Activated naive CD4-positive, alpha-beta T cell treated with anti-CD3 and anti-CD28 coated beads for 36 hours (primary cell): Measurements from ENCODE around the gene MIOX. TPM values are rescaled to one million over a fixed set of nuclear protein-coding genes. Genes with fewer than 3 reads are reported as not detected.

Experiments
- CTCF ChIA-PET: fragments of 350-600 bp; sonication (Branson Sonifier 250); formaldehyde crosslinking; loops from one replicate; lab custom pipeline; 2021; ENCODE audit warnings: antibody characterized with exemption; lab: Charles Lee
- DNase-seq: peaks from one replicate; pipeline ENCODE4 v3.0.0-alpha.2; 2020
- H3K27ac Mint-ChIP-seq: one replicate; pipeline ENCODE4 v1.8.0; 2021; ENCODE audit warnings: mild to moderate bottlenecking, mixed read lengths
- H3K27me3 Mint-ChIP-seq: one replicate; pipeline ENCODE4 v1.8.0; 2021; ENCODE audit warnings: low read depth, mixed read lengths
- H3K36me3 Mint-ChIP-seq: one replicate; pipeline ENCODE4 v1.8.0; 2021; ENCODE audit warnings: low read depth, mixed read lengths
- H3K4me1 Mint-ChIP-seq: one replicate; pipeline ENCODE4 v1.8.0; 2021; ENCODE audit warnings: low read depth, mixed read lengths
- H3K4me3 Mint-ChIP-seq: one replicate; pipeline ENCODE4 v1.8.0; 2021; ENCODE audit warnings: mild to moderate bottlenecking, moderate library complexity, mixed read lengths
- H3K9me3 Mint-ChIP-seq: one replicate; pipeline ENCODE4 v1.8.0; 2021; ENCODE audit warnings: mixed read lengths
- intact Hi-C: fragments of 100-400 bp; cut with micrococcal nuclease; formaldehyde crosslinking; loops from one replicate; pipeline ENCODE4 v1.15.1; 2023
- total RNA-seq, 2 experiments: library from RNA; stranded (reverse); gene quantifications; one replicate each; pipeline ENCODE4 v1.2.3, GENCODE V29; 2021

Gene MIOX
- total RNA-seq, 2 experiments from 2014 or later: 0.31 TPM; not detected in 1

DNA sequence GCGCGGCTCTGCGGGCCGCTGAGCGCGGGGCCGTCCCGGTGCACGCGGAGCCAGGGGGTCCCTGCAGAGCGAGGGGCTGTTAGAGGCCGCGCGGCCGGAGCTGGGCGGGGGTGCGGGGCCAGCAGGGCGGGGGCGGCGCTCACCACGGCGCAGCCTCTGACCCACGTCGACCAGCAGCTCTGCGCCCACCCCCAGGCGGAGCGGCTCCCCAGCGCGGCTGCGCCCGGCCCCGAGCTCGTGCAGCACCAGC, 39.1 kb downstream of the MIOX start:
- H3K27me3 Mint-ChIP-seq: no peaks in the 10 kb centered on the region
- intact Hi-C loops: loop anchor here (1.0 to 2.0 kb wide), 8 partner anchors 13 to 565 kb away; partner anchors contain the start of genes ARSA, CHKB, KLHDC7B and NCAPH2
- CTCF ChIA-PET: interaction anchor here (0.6 to 2.9 kb wide), 31 partner anchors 9 to 283 kb away, joined by 3 to 39 read pairs (median 5); partner anchors contain the start of genes CHKB, HDAC10, KLHDC7B and LMF2
- peak overlapping the region; percentile 97 for H3K4me3 Mint-ChIP-seq
- H3K9me3 Mint-ChIP-seq: no peaks in the 10 kb centered on the region
- H3K4me1 Mint-ChIP-seq: peaks cover 35% of the 10 kb centered on the region
- peaks cover 39% of the 10 kb centered on the region for H3K36me3 Mint-ChIP-seq
- DNase-seq: no peak
- peak overlapping the region; percentile 80 for H3K27ac Mint-ChIP-seq

DNA sequence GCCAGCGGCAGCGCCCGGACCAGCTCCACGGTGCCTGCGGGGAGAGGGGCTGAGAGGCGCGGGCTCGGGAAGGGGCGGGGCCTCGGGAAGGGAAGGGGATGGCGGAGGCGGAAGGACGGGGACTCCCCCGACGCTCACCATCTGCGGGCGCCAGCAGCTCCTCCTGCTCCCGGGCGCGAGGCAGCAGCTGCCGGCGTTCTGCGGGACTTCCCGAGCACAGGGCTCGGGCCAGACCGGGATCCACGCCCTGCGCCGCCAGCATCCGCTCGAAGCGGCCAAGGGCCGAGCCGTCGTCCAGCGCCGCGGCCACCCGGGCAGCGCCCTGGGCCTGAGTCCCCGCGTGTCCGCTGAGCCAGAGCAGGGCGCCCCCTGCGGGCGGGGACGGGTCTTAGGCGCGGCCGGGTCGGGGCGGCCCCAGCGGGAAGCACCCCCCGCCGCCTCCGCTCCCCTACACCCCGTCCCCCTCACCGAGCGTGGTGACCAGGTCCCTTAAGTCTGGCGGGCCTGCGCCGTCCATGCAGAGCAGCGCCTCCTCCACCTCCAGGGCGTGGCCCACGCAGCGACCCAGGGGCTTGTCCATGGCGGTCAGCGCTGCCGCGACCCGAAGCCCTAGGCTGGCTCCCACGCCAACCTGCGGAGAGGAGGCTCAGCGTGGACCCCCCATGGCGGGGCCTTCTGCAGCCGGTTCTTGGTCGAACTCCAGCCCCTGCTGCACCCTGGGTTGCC, 39.6 kb downstream of the MIOX start:
- Mint-ChIP-seq H3K27me3 (no peaks in the 10 kb centered on the region), H3K27ac (peak overlapping the region; percentile 93), H3K4me3 (peak overlapping the region; percentile 84), H3K36me3 (peaks cover 41% of the 10 kb centered on the region), H3K4me1 (peaks cover 35% of the 10 kb centered on the region), H3K9me3 (no peaks in the 10 kb centered on the region)
- peak; percentile 95 for DNase-seq
- intact Hi-C loops: loop anchor here (2.0 kb wide), 2 partner anchors 19 to 57 kb away; partner anchors contain the start of genes CHKB and KLHDC7B
- CTCF ChIA-PET: interaction anchor here (0.6 to 2.9 kb wide), 31 partner anchors 9 to 284 kb away, joined by 3 to 39 read pairs (median 5); partner anchors contain the start of genes CHKB, HDAC10, KLHDC7B and LMF2

DNA sequence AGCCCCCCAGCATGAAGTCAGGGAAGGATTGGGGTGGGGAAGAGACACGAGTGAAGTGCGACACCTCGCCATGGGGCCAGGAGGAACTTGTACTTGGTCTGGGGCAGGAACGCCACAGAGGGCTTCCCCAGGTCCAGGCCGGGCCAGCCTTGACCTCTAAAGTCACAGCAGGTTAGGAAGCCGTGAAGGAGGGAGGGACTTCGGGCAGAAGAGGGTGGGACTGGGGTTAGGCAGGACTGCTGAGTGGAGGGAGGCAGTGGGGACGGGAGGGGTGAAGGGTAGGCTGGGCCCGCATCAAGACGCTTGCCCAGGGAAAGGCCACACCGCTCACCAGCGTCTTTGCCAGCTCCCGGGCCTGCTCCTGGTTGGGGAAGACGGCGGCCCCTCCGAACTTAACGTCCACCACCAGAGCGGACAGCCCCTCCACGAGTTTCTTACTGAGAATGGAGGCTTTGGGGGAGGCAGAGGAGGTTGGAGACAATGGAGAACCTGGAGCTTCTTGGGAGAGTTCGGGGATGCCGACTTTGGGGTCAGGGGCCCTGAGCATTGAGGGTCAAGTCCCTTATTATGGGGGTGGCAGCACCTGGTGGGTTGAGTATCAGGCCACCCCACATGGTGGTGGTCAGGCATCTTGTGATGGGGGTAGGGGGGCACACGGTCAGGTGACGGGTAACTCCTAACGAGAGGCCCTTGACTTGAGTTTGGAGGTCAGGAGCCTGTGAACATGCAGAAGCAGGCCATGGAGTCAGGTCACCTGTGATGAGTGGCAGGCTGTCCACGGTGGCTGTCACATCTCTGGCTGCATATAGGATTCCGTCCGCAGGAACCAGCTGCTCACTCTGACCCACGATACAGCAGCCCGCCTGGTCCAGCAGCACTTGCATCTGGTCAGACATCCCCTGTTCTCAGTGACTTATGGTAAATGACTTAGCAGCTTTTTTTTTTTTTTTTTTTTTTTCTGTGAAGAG, 40.5 kb downstream of the MIOX start:
- no peaks in the 10 kb centered on the region for H3K9me3 Mint-ChIP-seq
- CTCF ChIA-PET: interaction anchor here (0.6 to 2.9 kb wide), 5 partner anchors 13 to 285 kb away, joined by 3 to 13 read pairs (median 4); no protein-coding TSS in a partner anchor
- peak overlapping the region; percentile 93 for H3K27ac Mint-ChIP-seq
- intact Hi-C loops: loop anchor here (2.0 kb wide), 2 partner anchors 18 to 56 kb away; partner anchors contain the start of genes CHKB and KLHDC7B
- DNase-seq: peak; percentile 71
- peaks cover 35% of the 10 kb centered on the region for H3K4me1 Mint-ChIP-seq
- H3K36me3 Mint-ChIP-seq: peaks cover 41% of the 10 kb centered on the region
- H3K27me3 Mint-ChIP-seq: no peaks in the 10 kb centered on the region
- H3K4me3 Mint-ChIP-seq: peak overlapping the region; percentile 84

DNA sequence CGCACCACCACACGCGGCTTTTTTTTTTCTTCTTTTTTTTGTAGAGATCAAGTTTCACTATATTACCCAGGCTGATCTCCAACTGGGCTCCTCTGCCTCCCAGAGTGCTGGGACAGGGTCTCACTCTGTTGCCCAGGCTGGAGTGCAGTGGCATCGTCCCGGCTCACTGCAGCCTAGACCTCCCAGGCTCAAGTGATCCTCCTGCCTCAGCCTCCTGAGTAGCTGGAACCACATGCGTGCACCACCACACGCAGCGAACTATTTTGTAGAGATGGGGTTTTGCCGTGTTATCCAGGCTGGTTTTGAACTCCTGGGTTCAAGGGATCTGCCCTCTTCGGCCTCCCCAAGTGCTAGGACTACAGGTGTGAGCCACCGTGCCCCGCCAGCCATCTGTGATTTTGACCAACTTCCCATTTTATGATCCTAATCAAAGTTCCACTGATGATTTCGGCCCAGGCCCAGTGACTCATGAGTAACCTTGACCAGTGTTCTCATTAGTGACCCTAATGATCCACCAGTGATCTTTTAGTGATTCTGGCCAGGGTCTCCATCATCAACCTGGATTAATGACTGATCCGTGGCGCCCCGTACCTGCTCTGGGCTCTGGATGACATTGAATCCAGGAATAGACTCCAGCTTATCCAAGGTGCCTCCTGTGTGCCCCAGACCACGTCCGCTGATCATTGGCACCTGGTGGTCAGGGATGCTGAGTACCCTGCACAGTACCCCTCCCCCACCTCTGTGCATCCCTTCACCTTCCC, 41.4 kb downstream of the MIOX start:
- no peak for DNase-seq
- Mint-ChIP-seq H3K27ac (peak overlapping the region; percentile 93), H3K9me3 (no peaks in the 10 kb centered on the region), H3K36me3 (peaks cover 39% of the 10 kb centered on the region), H3K27me3 (no peaks in the 10 kb centered on the region), H3K4me1 (peaks cover 42% of the 10 kb centered on the region), H3K4me3 (peak overlapping the region; percentile 84)
- CTCF ChIA-PET: interaction anchor here (0.6 to 2.9 kb wide), 10 partner anchors 11 to 286 kb away, joined by 3 to 13 read pairs (median 4); partner anchors contain the start of genes KLHDC7B and SYCE3
- intact Hi-C loops: loop anchor here (2.0 kb wide), 2 partner anchors 17 to 55 kb away; partner anchors contain the start of genes CHKB and KLHDC7B

DNA sequence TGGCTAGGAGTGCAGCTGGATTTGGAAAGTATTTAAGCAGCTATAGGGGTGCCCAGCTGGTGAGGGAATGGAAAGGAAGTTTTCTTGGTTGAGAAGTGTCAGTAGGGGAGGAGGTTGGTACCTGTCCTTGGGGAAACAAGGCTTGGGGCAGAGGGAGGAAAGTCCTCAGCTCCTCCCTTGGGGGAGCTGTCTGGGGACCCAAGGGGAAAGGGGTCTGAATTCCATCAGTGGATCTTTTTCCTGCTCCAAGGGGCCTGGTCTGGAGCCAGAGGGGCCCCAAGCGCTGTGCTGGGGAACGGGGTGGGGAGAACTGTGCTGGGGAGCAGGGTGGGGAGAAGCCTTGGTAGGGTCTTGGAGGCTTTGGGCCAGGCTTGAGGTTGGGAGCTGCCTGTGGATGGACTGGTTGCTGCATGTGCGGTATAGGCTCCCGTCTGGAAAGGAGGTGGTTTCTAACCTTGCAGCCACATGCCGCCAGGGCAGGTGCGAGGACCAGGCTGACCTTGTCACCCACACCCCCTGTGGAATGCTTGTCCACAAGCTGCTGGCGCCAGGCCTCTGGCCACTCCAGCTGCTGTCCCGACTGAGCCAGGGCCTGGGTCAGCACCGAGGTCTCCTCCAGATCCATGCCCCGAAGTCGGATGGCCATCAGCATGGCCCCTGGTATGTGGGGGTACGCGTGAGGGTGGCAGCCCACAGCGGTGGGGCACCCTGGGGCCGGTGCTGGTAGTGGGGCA, 42.2 kb downstream of the MIOX start:
- no peak for DNase-seq
- intact Hi-C loops: no loop called here
- peak overlapping the region; percentile 84 for H3K4me3 Mint-ChIP-seq
- CTCF ChIA-PET: interaction anchor here (0.9 to 2.9 kb wide), 7 partner anchors 10 to 163 kb away, joined by 3 to 13 read pairs (median 4); partner anchors contain the start of genes KLHDC7B and SYCE3
- H3K4me1 Mint-ChIP-seq: peaks cover 45% of the 10 kb centered on the region
- no peaks in the 10 kb centered on the region for H3K9me3 Mint-ChIP-seq
- H3K27ac Mint-ChIP-seq: peak overlapping the region; percentile 93
- no peaks in the 10 kb centered on the region for H3K27me3 Mint-ChIP-seq
- H3K36me3 Mint-ChIP-seq: peaks cover 34% of the 10 kb centered on the region

DNA sequence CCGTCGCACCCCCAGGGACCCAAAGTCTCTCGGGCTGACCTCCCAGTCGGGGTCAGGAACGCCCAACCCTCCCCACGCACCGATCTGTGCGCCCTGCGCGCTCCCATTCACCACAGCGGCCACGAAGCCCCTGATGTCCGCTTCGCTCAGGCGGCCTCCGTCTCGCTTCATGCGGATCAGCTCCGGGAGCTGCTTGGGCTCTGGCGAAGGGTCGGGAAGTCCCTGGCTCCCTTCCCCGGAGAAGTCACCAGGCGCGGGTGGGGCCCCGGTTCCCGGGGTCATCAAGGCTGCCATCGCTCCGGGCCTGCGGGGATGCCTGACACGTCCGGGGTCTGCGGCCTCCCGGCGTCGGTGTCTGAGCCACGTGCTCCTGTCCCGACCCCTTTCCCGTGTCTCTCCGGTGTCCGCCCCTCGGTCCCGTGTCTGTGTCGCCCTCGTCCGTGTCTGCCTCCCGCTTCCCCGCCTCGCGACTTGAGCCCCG, 42.8 kb downstream of the MIOX start:
- H3K9me3 Mint-ChIP-seq: no peaks in the 10 kb centered on the region
- DNase-seq: no peak
- H3K4me1 Mint-ChIP-seq: peaks cover 50% of the 10 kb centered on the region
- intact Hi-C loops: no loop called here
- H3K4me3 Mint-ChIP-seq: peak overlapping the region; percentile 84
- peaks cover 33% of the 10 kb centered on the region for H3K36me3 Mint-ChIP-seq
- CTCF ChIA-PET: interaction anchor here (0.9 to 2.9 kb wide), 6 partner anchors 10 to 162 kb away, joined by 3 to 13 read pairs (median 4); partner anchors contain the start of gene SYCE3
- H3K27me3 Mint-ChIP-seq: no peaks in the 10 kb centered on the region
- H3K27ac Mint-ChIP-seq: peak overlapping the region; percentile 93

DNA sequence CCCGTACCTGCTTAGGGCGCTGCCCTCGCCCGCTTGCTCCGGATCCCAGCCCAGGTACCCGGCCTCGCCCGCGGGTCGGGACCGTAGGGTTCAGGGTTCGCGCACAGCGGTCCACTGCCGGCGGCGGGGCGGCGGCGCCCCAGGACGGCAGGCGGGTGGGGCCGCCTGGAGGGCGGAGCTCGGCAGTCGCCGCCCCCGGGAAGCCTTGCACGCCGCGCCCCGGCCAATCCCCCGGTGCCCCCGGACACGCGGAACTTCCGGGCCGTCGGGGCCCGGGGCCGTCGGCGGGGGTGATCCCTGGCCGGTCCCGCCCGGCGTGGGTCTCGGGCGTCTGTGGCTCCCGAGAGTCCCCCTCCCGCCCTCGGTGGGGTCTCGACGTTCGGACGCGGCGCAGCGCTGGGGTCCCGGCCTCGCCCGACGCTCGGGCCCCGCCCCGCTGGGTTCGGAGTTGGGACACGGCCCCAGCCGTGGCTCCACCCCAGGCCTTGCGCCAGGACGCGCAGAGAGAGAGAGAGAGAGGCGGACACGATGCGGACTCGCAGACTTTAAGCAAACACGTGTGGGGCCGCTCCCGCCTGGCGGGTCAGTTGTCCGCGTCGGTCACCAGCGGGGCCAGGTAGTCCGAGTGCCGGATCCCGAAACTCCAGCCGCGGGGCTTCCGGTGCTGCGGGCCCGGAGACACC, 43.4 kb downstream of the MIOX start, which contains the start of gene TYMP:
TYMP (minus strand) TSS at position 116 of the 683 bp plus-strand sequence. CDS start 303 bp downstream, outside the sequence.
- CTCF ChIA-PET: interaction anchor here (1.5 to 2.0 kb wide), 2 partner anchors 91 to 162 kb away, joined by 3 to 5 read pairs; no protein-coding TSS in a partner anchor
- H3K27me3 Mint-ChIP-seq: no peaks in the 10 kb centered on the region
- intact Hi-C loops: loop anchor here (1.0 kb wide), 1 partner anchor 90 kb away; no protein-coding TSS in a partner anchor
- H3K4me3 Mint-ChIP-seq: peak within 1 kb of the TSS; percentile 92
- H3K36me3 Mint-ChIP-seq: peaks cover 27% of the 10 kb centered on the region
- DNase-seq: peak; percentile 75
- no peaks in the 10 kb centered on the region for H3K9me3 Mint-ChIP-seq
- H3K27ac Mint-ChIP-seq: peak within 1 kb of the TSS; percentile 99
- H3K4me1 Mint-ChIP-seq: peaks cover 47% of the 10 kb centered on the region

DNA sequence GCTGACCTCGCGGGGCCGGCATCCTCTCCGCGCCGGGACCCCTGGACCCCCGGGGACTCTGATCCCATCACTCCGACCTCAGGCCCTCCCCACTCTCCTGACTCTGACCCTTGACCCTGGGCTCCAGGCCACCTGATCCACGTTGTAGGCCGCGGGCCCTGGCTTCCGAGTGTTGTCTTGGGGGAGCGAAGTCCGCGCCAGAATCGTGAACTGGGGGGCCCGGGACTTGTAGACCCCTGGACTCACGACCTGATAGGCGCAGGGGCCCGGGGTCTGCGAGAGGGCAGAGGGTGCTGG, 43.9 kb downstream of the MIOX start:
- no peaks in the 10 kb centered on the region for H3K9me3 Mint-ChIP-seq
- H3K27me3 Mint-ChIP-seq: no peaks in the 10 kb centered on the region
- peak overlapping the region; percentile 99 for H3K27ac Mint-ChIP-seq
- peaks cover 27% of the 10 kb centered on the region for H3K36me3 Mint-ChIP-seq
- CTCF ChIA-PET: no interaction called here
- DNase-seq: no peak
- H3K4me3 Mint-ChIP-seq: peak overlapping the region; percentile 92
- peaks cover 47% of the 10 kb centered on the region for H3K4me1 Mint-ChIP-seq
- intact Hi-C loops: loop anchor here (1.0 kb wide), 1 partner anchor 90 kb away; no protein-coding TSS in a partner anchor

DNA sequence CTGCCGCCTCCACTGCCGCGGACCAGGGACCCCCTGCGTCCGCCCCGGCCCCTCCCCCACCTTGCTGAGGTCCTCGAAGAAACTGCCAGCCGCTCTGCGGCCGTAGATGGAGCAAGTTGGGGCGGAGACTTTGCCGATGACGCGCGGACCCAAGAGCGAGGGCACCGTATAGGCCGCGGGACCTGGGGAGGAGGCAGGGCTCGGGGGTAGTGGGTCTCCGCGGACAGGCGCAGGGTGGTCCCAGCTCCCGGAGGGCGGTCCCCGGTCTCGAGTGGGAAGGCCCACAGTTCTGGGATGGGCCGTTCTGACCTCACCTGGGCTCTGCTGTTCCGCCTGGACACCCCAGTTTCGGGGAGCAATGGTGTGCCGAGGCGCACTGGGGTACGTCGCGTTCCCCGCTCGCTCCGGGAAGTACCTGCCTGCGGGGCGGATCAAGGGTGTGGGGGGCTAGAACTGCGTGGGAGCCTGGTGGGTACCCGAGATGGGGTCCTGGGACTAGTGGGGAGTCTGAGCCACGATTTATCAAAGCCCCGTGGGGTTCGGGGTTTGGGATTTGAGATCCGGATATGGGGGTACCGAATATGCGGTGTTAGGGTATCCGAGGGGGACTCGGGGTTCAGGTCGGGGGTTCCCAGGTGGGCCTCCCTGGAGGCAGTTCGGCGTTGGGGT, 44.4 kb downstream of the MIOX start:
- CTCF ChIA-PET: interaction anchor here (1.2 to 1.7 kb wide), 2 partner anchors 17 to 90 kb away, joined by 3 to 7 read pairs; no protein-coding TSS in a partner anchor
- Mint-ChIP-seq H3K4me3 (peak overlapping the region; percentile 92), H3K36me3 (peaks cover 27% of the 10 kb centered on the region), H3K9me3 (no peaks in the 10 kb centered on the region), H3K27ac (peak overlapping the region; percentile 99), H3K4me1 (peaks cover 47% of the 10 kb centered on the region), H3K27me3 (no peaks in the 10 kb centered on the region)
- DNase-seq: peak; percentile 88
- intact Hi-C loops: loop anchor here (1.0 kb wide), 3 partner anchors 8 to 89 kb away; partner anchors contain the start of gene SYCE3
